ENCODE measurements around the gene HELB.

GRCh38 chr12:66359300-66359699 lies 57.0 kb downstream of the HELB start:
- TF ChIP-seq CTCF (IDR thresholded peaks at IDR 0.05) (no peak), POLR2A (IDR thresholded peaks at IDR 0.05) (no peak), POLR2AphosphoS5 (IDR thresholded peaks at IDR 0.05) (no peak), EP300 (IDR thresholded peaks at IDR 0.05) (no peak)
